SKM-1 (cell line): Measurements from ENCODE around the gene SNTB2.
"Not testable (repeated sequence)": the region's sequence is repeated elsewhere in the genome, so short reads cannot be mapped to it uniquely, and the experiment has no call there.

Experiments used
- DNase-seq: peaks from one replicate; lab custom pipeline; 2025; ENCODE audit not compliant: unreplicated experiment; lab: John Stamatoyannopoulos, UW

Gene SNTB2

GRCh38 chr16:69233124-69233523 is 46.2 kb downstream of the SNTB2 start:
- no peak for DNase-seq

GRCh38 chr16:69234460-69234859 is 47.5 kb downstream of the SNTB2 start:
- no peak for DNase-seq

DNA sequence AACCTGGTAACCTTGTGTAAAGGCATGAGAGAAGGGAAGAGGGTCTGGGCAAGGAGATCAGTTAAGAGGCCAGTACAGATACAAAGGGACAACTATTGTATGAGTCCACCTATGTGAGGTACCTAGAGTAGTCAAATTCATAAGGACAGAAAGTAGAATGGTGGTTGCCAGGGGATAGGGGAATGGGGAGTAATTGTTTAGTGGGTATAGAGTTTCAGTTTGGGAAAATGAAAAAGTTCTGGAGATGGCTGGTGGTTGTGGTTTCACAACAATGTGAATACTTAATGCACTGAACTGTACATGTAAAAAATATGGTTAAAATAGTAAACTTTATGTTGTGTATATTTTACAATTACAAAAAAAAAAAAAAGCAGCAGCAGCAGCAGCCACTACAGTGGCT is 49.4 kb downstream of the SNTB2 start:
- DNase-seq, result no peak

DNA sequence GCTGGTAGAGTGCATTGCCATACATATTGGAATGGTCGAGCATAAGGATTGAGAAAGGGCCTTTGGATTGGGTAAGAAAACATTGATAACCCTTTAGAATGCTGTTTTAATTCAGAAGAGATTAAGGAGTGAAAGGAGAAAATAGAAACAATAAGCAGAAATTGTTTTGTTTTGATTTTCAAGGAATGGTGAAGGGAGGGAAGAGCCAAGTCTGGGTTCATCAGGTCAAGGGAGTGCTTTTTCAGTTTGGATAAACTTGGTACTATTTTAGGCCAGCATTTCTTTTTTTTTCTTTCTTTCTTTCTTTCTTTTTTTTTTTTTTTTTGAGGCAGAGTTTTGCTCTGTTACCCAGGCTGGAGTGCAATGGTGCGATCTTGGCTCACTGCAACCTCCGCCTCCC is 50.3 kb downstream of the SNTB2 start:
- DNase-seq, result no peak

DNA sequence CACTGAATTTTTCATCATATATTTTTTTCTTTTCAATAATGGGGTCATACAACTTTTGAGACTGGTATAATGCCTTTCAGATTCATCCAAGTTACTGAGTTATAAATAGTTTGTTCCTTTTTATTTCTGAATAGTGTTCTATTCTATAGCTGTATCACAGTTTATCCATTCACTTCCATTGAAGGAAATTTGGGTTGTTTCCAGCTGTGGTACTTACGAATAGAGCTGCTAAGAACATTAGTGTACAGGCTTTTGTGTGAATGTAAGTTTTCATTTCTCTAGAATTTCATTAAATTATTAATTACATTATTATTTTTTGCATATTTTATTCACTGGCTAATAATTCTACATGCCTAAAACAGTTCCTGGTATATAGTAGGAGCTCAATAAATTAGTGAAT is 52.9 kb downstream of the SNTB2 start:
- no peak for DNase-seq

DNA sequence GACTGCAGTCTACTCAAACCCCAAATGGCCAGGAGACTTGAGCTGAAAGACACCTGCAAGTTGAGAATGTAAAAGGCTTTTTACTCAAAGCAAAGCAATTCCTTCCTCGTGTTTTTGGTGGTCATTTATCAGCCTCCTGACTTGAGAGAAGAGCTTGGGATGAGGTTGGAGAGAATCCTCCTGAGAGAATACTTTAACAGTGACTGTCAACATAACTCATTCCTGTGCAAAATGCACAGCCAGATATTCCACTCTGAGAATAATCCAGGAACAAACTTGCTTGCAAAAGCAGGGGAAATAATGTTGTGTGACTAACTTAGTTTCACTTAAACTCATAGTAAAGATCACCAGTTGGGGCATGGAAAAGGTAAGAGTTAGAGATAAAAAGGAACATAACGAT is 53.4 kb downstream of the SNTB2 start:
- DNase-seq, result no peak

GRCh38 chr16:69241926-69242325 is 55.0 kb downstream of the SNTB2 start:
- DNase-seq, result no peak

GRCh38 chr16:69243479-69243878 is 56.5 kb downstream of the SNTB2 start:
- no peak for DNase-seq

DNA sequence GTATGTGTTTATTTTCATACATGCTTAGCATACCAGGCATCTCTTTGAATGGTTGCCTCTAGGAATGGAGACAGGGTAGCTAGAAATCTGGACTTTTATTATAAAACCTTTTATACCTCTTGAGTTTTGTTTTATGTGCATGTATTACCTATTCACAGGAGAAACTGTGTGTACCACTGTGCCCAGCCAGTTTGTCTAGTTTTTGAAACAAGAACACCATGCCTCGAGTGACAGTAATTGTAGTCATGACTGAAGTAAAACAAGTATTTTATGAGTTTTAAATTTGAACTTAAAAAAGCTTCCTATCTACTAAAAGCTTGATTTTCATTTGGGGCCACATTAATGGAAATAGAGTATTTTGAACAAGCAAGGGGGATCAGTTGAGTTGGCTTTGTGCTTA is 57.4 kb downstream of the SNTB2 start:
- no peak for DNase-seq

DNA sequence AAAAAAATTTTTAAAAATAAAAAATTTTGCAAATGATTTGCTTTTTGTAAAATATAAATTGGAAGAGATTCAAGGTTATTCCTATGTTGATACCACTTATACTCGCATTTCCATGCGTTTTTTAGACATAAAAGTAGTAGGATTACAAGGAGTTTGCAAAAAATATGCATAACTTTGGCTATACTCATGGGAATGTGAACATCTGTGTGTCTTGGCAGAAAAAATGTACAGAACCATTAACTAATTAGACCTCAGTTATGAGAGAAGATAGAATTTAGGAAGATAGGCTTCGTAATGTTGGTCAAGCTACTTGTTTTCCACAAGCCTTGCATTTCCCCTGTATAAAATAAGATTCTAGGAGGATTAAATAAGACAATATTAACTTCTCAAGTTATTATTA is 63.1 kb downstream of the SNTB2 start:
- no peak for DNase-seq

DNA sequence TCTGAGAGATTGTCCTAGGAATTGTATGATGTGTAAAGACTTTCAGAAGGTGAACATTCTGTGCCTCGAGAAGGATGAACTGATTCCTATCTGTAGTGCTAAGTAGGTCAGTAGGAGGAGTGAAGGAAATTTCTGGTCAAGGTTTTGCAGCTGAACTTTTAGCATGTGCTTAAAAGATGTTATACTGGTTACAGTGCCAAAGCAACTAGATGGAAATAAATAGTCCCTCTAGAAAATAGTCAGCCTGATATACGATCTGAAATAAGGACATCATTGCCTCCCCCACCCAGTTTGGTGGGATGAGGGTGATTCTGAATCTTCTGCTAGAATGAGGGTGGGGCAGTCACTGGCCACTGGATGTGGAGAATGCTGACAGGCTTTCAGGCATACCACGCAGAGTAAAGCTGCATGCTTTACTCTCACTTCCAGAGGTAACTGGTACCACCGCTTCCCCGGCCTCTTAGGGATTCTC is 66.9 kb downstream of the SNTB2 start:
- DNase-seq, result no peak

- DNase-seq, result not testable (repeated sequence)
Observed at GRCh38 chr16:69259428-69259764, 72.4 kb downstream of the SNTB2 start.

DNA sequence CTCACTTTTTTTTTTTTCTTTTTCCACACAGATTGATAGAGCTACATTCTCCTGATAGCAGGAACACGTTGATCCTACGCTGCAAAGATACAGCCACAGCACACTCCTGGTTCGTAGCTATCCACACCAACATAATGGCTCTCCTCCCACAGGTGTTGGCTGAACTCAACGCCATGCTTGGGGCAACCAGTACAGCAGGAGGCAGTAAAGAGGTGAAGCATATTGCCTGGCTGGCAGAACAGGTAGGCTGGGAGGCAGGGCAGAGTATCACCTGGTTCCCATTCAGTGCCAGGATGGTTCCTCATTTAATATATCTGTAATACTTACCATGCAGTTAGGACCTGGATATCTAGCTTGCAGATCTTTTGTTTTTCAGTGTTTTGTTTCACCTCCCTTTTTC is 73.1 kb downstream of the SNTB2 start:
- no peak for DNase-seq

GRCh38 chr16:69260506-69260905 is 73.5 kb downstream of the SNTB2 start:
- DNase-seq, result no peak

DNA sequence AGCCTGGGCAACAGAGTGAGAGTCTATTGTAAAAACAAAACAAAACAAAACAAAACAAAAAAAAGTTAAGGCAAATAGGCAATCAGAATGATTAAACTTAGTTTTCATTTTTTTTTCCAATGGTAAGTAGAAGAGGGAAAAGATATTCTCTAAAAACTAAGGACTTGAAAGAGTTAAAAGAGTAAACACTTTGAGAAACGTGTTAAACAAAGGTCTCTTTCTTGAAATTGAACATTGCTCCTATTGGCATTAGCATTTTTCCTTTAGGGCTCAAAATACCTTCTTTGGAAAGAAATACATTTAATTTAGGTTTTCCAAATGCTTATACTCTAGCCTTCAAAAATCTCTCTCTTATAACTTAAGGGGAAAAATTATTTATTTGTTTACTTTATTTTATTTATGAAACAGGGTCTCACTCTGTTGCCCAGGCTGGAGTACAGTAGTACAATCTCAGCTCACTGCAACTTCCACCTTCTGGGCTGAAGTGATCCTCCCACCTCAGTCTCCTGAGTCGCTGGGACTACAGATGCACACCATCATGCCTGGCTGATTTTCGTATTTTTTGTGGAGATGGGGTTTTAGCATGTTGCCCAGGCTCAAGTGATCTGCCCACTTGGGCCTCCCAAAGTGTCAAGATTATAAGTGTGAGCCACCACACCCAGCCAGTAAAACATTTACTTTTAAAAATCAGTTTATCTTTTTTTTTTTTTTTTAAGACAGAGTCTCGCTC is 79.5 kb downstream of the SNTB2 start:
- no peak for DNase-seq

GRCh38 chr16:69267633-69268032 is 80.7 kb downstream of the SNTB2 start:
- DNase-seq, result no peak

DNA sequence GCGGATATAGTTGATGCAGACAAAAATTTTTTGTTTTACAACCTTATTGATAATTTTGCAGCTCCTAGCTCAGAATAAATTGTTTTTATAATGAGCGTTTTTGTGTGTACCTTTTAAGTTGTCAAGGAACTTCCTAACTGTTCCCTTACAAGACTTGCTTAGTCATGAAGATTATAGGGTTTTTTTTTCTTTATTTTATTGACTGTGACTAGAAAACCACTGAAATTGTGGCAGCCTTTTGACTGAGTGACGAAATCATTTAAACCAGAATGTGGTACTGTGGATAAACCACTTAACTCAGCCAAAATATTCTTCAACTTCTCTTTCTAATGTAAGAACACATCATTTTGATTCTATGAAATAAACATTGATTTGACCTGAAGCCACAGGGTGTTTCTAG is 83.4 kb downstream of the SNTB2 start:
- DNase-seq, result no peak

- no peak for DNase-seq
Observed at GRCh38 chr16:69270831-69271230, 83.9 kb downstream of the SNTB2 start.

DNA sequence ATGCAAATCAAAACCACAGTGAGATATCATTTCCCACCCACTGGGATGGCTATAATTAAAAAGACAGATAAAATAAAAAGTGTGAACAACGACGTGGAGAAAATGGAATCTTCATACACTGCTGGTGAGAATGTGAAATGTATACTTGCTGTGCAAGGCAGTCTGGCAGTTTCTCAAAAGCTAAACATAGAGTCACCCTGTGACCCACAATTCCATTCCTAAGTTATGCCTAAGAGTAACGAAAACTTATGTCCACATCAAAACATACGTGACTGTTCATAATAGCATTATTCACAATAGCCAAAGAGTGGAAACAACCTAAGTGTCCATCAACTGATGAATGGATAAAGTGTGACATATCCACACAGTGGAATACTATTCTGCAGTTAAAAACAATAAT is 86.0 kb downstream of the SNTB2 start:
- DNase-seq, result no peak

DNA sequence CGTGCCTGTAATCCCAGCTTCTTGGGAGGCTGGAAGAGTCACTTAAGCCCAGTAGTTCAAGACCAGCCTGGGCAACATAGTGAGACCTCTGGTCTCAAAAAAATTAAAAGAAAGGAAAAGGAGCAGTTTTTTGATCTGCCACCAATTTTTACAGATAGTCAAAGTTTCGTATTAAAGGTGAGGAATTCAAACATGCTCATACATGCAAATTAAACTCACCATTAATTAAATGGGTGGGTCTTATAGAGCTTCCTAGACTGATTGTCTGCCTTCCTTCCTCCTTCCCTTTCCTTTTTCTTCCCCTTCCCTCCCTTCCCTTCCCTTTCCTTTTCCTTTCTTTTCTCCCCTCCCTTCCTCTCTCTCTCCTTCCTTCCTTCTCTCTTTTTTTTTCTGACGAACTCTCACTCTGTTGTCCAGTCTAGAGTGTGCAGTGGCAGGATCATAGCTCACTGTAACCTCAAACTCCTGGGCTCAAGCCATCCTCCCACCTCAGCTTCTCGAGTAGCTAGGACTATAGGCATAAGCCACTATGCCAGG is 87.8 kb downstream of the SNTB2 start:
- DNase-seq, result no peak

GRCh38 chr16:69276148-69277115 is 89.5 kb downstream of the SNTB2 start:
- DNase-seq, result no peak

- DNase-seq, result no peak
Observed at GRCh38 chr16:69277413-69277812, 90.4 kb downstream of the SNTB2 start.
